ENCODE data around the gene CELSR2.
A peak's percentile ranks its signal among the peaks of the same experiment; 100 is the strongest.
"Not testable (repeated sequence)": the region's sequence is repeated elsewhere in the genome, so short reads cannot be mapped to it uniquely, and the experiment has no call there.

Gene CELSR2

DNA sequence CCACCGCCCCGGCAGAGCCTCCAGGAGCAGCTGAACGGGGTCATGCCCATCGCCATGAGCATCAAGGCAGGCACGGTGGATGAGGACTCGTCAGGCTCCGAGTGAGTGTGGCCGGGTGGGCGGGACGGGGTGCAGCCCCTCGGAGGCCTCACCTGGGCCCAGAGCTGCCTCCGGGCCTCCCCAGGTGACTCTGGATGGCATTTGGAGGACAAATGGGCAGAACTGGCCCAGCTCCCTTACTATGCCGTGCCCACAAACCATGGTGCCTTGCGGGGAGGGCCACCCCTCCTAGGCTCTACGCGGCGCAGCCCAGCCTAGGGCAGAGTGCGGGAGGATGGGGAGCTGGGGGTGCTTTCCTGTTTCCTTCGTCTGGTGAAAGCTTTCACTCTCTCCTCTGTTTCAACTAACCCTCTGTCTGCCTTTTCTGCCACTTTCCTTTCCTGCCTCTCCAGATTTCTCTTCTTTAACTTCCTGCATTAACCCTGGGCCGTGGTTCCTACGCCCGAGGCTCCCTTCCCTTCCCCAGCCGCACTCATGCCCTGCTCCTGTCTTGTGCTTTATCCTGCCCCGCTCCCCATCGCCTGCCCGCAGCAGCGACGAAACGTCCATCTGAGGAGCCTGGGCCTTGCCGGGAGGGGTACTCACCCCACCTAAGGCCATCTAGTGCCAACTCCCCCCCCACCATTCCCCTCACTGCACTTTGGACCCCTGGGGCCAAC, 24.4 kb downstream of the CELSR2 start:
- no peak for DNase-seq (ENCODE audit: extremely low spot score, insufficient read length, low read depth)
- FAIRE-seq = no peak

DNA sequence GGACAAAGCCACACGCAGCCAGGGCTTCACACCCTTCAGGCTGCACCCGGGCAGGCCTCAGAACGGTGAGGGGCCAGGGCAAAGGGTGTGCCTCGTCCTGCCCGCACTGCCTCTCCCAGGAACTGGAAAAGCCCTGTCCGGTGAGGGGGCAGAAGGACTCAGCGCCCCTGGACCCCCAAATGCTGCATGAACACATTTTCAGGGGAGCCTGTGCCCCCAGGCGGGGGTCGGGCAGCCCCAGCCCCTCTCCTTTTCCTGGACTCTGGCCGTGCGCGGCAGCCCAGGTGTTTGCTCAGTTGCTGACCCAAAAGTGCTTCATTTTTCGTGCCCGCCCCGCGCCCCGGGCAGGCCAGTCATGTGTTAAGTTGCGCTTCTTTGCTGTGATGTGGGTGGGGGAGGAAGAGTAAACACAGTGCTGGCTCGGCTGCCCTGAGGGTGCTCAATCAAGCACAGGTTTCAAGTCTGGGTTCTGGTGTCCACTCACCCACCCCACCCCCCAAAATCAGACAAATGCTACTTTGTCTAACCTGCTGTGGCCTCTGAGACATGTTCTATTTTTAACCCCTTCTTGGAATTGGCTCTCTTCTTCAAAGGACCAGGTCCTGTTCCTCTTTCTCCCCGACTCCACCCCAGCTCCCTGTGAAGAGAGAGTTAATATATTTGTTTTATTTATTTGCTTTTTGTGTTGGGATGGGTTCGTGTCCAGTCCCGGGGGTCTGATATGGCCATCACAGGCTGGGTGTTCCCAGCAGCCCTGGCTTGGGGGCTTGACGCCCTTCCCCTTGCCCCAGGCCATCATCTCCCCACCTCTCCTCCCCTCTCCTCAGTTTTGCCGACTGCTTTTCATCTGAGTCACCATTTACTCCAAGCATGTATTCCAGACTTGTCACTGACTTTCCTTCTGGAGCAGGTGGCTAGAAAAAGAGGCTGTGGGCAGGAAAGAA, 25.5 kb downstream of the CELSR2 start:
- FAIRE-seq = no peak
- no peak for DNase-seq (ENCODE audit: extremely low spot score, insufficient read length, low read depth)

DNA sequence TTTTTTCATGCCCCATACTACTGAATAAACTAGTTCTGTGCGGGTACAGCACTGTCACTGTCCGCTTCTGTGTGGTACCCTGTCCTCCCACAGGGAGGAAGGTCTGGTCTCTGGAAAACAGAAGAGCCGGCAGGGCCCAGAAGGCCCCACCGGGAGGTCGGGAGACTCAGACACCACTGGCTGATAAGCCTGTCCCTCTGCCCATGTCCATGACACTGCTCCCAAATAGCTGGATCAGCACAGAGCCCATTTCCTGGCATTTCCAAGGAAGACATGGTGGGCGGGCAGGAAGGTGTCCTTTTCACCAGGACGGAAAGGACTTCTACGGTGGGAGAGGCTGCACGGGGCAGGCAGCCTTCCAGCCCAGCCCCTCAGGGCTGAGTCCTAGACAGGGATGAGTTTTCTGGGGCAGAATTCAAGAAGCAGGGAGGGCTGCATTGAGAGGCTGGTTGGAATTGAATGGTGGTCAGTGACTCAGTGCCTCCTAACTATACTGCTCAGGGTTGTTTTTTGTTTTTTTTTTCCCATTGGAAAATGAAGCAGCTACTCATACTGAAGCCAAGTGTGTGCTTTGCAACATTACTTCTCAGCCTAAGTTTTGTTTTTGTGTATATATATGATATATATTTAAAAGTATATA, 26.5 kb downstream of the CELSR2 start:
- DNase-seq (ENCODE audit: extremely low spot score, insufficient read length, low read depth) (no peak), FAIRE-seq (no peak)

DNA sequence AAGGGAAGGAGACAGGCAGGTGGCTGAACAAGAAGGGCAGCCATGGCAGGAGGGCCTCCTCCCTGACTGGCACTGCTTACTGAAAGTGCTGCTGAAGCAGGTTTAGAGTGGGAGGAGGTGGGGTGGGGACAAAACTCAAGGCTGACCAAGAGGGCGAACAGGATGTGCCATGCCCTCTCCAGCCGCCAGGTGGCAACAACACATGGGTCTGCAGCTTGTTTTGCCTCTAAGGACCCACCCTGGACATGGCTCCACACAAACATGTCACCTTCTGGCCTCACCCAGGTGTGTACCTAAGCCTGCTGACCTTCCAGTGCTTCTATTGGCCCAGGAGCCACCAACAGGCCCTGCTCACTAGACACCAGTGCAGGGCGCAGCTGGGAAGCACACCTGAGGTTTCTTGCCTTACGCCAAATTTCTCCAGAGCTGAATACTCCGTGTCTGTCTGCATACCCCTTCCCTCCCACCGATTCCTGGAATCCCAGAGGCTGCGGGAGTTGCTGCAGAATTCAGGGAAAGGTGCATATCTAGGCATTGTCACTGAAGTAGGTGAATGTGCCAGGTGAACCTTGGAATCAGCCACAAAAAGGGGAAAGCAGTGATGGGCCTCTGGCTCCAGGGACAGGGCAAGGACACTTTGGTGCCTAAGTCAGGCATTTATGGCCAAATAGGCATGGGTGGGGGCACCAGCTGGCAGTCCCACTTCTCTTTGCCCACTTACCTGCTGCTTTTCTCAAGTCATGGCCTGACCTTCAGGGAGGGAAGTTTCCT, 28.3 kb downstream of the CELSR2 start:
- DNase-seq (ENCODE audit: extremely low spot score, insufficient read length, low read depth) = peak; percentile 66
- peak; percentile 75 for FAIRE-seq

DNA sequence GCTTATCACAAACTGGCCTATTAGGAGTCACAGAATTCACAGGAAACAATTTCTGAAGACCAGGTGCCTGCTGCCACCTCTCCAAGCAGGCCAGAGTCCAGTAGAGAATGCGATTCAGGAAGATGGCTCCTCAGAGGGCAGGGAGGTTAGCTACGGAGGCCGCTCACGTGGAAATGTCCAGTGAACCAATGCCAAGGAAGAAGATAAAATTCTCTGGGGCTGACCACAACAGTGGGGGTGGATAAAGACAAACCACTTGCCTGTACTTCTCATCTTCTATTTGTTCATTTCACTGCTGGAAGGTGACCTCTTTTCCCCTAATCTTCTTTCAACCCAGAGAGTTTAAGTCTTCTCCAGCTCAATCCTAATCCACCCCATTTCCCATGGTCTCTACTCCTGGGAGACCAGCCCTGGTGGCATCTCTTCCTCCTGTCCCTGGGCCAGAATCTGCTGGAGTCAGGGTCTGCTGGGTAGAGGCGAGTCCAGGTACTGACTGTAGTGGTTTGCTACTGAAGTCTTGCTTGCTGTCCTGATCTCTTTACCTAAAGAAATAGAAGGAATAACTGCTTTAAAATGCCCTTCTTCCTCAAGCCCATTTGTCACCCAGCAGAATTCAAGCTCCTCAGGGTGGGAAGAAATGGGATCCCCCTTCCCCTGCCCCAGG, 30.4 kb downstream of the CELSR2 start:
- no peak for FAIRE-seq
- no peak for DNase-seq (ENCODE audit: extremely low spot score, insufficient read length, low read depth)

DNA sequence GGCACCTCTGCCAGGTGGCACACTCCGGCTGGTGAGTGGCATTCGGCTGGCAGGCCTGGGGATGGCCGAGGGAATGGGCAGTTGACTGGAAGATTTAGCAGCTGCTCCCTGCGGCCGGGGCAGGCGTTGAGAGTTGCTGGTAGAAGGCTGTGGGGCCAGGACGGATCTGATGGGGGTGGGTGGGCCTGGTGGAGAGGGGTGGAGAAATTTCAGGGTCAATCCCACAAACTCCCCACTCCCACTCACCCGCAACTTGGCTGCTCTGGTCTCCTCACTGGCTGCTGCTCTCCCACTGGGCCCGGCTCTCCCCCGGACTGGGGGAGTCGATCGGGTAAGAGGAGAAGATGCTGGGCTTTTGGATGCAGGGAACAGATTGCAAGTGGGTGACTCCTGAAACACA, 31.5 kb downstream of the CELSR2 start:
- DNase-seq (ENCODE audit: extremely low spot score, insufficient read length, low read depth) = no peak
- FAIRE-seq = no peak

DNA sequence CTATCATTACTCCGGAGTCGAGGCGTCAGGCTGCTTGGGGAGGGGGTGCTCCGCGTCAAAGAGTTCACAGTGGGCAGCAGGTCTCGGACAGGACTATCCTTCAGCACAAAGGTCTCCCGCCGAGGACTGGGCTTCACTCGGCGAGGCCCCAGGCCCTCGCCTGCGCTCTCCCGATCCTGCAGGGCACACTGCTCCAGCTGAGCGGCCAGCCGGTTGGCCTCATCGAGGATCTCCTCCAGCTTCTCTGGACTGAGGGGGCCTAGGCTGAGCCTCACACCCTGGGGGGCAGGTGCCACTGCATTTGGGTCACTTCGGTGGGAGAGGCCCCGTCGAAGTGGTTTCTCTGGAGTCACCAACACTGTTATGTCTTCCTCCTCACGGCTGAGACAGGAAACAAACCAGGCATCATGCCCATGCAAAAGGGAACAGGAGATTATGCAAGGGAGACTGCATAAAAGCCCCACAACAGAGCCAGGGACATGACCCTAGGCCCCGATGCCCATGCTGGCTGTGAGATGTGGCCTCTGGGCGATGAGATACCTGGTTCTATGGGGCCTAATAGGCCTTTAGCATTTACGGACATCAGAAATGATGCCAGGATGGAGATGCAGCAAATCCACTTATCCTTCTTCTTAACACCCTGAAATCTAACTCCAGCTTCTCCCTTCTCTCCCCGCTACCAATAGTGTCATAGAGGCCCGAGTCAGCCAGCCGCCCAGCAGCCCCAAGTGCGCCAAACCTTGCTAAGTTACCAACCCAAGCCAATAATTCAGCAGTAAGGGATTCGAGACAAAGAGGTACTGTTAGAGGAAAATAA, 32.5 kb downstream of the CELSR2 start:
- FAIRE-seq (no peak), DNase-seq (ENCODE audit: extremely low spot score, insufficient read length, low read depth) (no peak)

DNA sequence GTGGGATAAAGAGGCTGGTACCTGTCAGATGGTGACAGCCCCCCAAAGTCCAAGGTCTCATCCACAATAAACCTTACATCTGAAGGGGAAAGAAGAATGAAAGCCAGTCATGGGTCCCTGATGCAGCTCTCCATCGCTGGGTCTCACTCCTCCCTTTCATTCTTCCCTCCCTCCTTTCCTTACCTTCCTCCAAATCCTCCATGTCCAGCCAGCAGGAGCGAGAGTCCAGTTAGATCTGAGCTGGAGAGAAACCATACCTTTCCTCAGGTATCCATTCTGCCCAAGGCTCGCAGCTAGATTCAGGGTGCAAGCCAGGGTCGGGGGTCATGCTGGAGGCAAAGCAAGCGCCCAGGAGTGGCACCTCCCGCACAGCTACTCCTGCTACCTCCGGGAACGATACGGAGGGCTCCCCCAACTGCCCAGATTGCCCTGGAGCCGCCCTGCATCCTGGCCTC, 33.2 kb downstream of the CELSR2 start:
- DNase-seq (ENCODE audit: extremely low spot score, insufficient read length, low read depth) (no peak), FAIRE-seq (no peak)

DNA sequence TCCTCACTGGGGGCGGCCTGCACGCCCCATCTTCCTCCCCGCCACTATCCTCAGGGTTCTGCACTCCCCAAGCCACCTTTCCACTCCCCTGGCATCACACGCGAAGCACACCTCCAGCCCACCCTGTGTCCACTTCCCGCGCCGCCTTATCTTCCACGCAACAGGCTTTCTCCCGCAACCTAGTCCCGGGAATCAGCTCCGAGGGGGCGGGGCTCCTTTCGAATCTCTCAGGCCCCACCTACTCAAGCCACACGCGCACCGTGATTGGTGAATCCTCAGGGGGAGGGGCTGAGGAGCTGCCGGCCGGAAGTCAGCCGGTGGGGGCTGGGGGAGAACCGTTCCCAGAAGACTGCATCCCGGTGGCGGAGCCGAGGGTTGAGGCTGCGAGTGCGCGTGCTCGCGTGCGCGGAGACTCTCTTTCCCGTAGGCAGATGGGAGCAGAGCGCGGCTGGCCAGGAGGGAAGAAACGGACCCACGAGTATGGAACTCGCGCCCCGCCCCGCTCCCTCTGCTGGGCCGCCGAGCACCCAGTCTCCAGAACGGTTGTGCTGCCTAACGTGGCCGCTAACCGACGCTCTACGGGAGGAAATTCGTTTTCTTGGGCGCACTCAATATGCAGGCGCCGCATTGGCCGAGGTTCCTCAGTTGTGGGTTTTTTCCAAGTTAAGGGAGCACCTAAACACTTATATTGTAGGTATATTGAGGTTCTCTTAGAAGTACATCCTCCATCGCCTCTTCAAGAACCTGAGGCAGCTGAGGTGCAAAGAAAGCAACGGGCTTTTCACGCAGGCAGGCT, 33.8 kb downstream of the CELSR2 start, which contains the start of gene PSRC1:
TSS of gene PSRC1 (minus strand) at position 194 of the 796 bp plus-strand sequence.
- peak; percentile 91 for FAIRE-seq
- DNase-seq (ENCODE audit: extremely low spot score, insufficient read length, low read depth) = peak; percentile 97

DNA sequence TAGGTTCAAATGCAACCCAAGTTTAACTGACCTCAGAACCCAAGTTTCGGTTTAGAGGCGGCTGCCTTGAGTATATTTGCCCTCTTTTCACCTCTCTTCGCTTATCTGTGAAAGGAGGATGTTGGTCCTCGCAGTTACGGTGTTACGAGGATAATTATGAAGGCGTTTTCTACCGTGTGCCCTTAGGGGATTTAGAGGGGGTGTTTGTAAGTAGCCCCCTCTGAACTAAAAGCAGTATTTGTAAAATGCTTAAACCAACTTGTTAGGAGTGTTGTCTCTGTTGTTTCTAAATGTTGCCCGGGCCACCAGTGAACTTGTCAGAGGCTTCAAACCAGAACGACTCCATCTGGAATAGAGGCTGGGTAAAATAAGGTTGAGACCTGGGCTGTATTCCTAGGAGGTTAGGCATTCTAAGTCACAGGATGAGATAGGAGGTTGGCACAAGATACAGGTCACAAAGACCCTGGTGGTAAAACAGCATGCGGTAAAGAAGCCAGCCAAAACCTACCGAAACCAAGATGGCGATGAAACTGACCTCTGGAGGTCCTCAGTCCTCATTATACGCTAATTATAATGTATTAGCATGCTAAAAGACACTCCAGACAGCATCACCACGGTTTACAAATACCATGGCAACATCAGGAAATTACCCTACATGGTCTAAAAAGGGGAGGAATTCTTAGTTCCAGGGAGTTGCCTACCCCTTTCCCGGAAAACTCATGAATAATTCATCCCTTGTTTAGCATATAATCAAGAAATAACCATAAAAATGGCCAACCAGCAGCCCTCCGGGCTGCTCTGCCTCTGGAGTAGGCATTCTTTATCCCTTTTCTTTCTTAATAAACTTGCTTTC, 34.6 kb downstream of the CELSR2 start:
- DNase-seq (ENCODE audit: extremely low spot score, insufficient read length, low read depth) (no peak), FAIRE-seq (no peak)

DNA sequence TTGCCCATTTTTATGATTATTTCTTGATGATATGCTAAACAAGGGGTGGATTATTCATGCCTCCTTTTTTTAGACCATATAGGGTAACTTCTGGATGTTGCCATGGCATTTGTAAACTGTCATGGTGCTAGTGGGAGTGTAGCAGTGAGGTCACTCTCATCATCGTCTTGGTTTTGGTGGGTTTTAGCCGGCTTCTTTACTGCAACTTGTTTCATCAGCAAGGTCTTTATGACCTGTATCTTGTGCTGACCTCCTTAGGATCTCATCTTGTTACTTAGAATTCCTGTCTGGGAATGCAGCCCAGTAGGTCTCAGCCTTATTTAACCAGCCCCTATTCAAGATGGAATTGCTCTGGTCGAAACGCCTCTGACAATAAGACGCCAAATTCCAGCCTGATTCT, 37.4 kb downstream of the CELSR2 start:
- FAIRE-seq; DNase-seq (ENCODE audit: extremely low spot score, insufficient read length, low read depth): not testable (repeated sequence)

DNA sequence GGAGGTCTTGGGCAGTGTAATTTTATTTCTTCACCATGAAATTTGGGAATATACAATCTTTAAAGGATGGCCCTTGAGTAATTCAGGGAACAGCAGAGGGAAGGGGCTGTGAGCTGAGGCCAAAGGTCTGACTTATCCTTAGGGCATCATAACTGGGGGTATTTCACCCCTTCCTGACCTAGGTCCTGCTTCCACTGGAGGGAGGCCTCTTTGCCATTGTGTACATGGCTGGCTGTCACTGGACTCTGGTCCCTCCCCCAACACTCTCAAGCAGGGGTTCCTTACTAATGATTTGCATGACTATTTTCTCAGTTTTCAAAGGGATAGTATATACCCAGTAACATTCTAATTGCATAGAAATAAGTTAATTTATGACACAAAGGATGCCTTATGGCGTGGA, 40.8 kb downstream of the CELSR2 start:
- FAIRE-seq = no peak
- DNase-seq (ENCODE audit: extremely low spot score, insufficient read length, low read depth) = no peak

DNA sequence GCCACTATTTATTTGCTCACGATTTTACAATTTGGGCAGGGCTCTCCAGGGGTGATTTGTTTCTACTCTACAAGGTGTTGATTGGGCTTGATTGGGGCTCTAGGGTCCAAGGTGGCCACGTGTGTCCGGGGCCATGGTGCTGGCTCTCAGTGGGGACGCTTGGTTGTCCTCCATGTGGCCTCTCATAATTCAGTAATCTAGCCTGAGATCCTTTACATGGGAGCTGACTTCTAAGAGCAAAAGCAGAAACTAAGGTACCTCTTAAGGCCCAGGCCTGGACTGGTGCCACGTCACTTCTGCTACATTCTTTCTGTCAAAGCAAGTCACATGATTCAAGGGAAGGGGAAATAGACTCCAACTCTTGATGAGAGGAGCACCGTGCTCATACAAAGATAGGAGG, 41.7 kb downstream of the CELSR2 start:
- no peak for FAIRE-seq
- DNase-seq (ENCODE audit: extremely low spot score, insufficient read length, low read depth) = no peak

DNA sequence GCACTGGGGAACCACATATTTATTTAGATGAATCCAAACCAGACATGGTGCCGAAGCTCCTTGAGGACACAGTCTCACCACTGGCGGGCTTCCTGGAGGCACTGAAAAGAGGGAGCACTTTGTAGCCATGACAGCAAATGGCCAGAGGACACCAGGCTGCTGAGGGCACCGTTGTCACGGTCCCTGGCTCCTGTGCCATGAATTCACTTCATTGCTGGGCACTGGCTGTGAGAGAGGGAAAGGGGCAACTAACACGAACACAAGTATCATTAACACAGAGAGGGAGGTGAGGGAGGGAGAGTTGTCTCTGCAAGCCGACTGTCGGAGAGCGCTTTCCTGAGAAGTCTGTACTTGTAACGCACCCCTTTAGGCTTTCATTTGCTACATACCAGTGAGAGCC, 43.0 kb downstream of the CELSR2 start:
- no peak for DNase-seq (ENCODE audit: extremely low spot score, insufficient read length, low read depth)
- no peak for FAIRE-seq

DNA sequence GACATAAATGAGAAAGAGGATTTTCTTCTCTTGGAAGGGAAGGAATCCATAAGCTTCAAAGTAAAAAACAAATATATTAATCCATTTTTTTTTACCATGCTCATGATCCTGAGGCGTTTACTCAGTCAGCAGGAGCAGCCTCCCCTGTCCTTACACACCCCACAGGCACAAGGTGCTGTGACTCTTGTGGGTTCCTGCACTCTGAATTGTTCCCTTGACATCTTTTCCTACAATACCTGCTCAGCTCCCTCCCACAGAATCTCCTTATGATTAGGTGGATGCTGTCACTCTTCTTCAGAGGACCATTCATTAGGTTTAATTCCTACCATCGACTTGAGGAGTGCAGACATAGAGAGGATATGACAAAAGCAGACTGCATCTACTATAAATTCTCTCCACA, 43.7 kb downstream of the CELSR2 start:
- FAIRE-seq (no peak), DNase-seq (ENCODE audit: extremely low spot score, insufficient read length, low read depth) (no peak)

DNA sequence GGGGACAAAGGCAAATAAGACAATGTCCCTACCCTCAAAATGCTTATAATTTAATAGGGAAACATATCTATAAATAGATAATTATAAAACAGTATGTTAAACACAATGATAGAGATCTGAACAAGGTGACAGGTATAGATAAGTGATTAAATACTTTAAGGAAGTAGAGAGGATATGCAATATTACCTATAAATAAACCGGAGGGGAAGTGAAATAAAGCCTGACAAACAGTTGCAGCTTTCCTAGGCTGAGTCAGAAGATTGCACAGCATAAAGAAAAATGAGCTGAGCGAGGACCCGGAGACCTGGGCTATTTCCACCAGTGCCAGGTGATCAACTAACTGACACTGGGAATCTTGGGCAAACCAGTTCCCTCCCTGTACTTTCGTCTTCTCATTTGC, 45.1 kb downstream of the CELSR2 start:
- no peak for FAIRE-seq
- no peak for DNase-seq (ENCODE audit: extremely low spot score, insufficient read length, low read depth)

All from GM18507 (cell line).